GM15510 (cell line): ENCODE results near the gene GSTA5.
"Not testable (repeated sequence)": the region's sequence is repeated elsewhere in the genome, so short reads cannot be mapped to it uniquely, and the experiment has no call there.

ENCODE experiments used
- POLR2A ChIP-seq: IDR thresholded peaks from 3 replicates; pipeline ENCODE4 v1.6.1; 2011; ENCODE audit warnings: borderline replicate concordance; ENCODE audit not compliant: insufficient read length; ENCODE audit errors: extremely low read depth

GSTA5 gene

DNA sequence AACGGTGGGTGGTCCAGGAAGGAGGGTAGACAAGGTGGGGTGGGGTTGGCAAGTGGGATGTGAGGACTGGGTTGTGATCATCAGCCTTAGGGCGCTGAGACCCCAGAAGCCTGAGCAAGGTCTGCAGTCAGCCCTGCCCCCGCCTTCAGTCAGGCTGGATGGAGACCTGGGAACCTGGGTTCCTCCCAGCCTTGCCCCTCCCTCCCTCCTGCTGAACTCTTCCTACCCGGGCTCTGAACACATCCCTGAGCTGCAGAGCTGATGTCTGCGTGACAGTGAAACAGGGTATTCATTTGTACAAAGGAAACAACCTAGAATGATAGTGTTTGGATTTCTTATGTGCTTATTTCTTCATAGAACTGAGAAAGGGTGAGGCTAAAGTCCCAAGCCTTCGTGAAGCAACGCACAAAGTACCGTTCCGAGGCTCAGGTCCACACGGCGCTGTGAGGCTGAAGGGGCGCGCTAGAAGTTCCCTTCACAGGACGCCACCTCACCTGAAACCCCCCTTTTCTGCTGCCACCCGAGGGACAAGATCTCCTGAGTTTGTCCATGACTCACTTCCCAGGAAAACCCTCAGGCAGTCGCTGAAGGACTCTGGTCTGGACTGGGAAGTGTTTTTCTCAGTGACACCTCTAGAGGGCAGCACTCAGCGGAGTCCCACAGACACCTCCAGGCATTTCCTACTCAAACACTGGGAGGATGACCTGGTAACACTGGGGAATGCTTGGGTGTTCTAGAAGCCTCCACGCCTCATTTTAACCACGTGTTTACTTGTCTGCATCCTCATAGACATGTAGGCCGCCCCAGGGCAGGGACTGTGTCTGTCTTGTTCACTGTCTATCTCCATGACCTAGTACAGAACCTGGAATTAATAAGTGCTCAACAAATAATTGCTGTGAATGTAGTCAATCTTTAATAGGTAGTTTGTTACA, 1.2 kb downstream of the GSTA5 start:
- no peak for TF ChIP-seq POLR2A

DNA sequence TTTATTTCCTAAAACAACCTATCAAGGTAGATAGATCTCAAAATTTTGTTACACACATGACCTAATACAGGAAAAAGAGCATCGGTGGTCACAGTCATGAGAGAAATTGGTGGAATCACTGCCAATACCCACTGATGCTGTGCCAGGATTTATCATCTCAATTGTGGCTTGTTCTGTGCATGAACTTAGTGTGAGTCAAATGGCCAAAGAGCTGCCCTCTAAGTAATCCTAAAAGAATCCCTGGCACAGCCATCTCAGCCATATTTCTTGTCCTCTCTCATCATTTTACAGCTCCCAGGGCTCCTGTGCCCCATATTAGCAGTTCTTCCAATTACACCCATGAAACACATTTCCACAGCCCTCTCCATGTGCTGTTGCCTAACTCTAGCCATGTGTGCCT, 6.1 kb downstream of the GSTA5 start:
- TF ChIP-seq POLR2A: no peak

DNA sequence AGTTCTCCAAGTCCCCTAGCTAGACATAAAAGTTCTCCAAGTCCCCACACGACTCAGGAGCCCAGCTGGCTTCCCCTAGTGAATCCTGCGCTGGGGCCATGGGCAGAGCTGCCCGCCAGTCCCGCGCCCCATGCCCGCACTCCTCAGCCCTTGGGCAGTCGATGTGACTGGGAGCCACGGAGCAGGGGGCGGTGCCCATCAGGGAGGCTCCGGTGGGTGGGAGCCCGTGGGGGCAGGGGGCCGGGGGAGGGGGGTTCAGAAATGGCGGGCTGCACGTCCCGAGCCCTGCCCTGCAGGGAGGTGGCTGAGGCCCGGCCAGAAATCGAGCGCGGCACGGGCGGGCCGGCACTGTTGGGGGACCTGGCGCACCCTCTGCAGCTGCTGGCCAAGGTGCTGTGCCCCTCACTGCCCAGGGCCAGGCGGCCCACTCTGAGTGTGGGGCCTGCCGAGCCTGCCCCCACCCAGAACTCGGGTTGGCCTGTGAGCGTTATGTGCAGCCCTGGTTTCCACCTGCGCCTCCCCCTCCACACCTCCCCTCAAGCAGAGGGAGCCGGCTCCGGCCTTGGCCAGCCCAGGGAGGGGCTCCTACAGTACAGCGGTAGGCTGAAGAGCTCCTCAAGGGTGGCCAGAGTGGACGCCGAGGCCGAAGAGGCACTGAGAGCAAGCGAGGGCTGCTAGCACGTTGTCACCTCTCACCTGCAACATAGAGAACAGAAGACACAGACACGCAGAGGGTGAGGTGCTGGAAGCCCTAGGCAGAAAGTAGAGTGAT, 11.4 kb downstream of the GSTA5 start:
- no peak for TF ChIP-seq POLR2A

DNA sequence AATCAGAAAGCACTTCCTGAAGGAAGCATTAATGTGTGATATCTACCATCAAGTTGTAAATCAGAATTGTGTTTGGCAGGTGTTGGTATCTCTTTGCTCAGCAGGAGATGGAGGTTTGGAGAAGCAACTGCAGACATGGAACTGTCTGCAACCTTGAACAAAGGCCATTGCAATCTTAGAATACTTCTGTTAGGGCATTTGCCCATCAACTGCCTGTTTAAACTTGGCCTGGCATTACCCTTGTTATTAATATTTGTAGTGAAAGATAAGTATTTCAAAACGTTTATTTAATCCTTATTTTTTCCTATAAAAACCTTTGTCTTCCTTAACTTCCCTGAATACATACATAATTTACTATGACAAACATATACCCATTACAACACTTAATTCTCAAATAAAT, 14.1 kb downstream of the GSTA5 start:
- TF ChIP-seq POLR2A: no peak

DNA sequence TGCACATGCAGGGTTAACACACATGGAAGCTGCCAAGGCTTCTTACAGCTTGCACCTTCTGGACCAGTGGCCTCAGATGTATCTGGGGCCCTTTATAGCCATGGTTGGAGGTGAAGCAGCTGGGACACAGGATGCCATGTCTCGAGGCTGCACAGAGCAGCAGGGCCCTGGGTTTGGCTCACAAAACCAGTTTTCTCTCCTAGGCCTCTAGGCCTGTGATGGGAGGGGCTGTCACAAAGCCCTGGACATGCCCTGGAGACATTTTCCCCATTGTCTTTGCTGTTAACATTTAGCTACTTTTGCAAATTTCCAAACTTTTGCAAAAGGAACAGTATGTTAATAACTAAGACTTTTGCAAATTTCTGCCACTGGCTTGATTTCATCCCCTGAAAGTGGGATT, 18.8 kb downstream of the GSTA5 start:
- no peak for TF ChIP-seq POLR2A

DNA sequence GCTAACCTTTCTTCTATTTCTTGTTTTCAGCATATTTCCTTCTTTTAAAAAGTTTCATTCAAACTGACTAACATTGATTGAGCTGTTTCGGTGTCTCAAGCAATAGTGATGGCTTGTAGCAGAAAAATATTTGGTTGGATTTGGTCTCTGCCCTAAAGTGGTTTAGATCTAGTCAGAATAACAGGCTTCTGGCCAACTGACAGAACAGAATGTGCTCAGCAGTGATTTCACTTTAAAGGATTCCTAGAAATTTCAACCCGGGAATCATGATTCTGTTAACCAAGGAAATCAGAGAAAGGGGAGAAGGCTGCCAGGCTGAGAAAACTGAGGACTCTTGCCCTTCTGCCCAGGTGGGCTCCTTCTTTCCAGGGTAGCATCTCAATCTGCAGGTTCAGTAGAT, 20.4 kb downstream of the GSTA5 start:
- TF ChIP-seq POLR2A: no peak

DNA sequence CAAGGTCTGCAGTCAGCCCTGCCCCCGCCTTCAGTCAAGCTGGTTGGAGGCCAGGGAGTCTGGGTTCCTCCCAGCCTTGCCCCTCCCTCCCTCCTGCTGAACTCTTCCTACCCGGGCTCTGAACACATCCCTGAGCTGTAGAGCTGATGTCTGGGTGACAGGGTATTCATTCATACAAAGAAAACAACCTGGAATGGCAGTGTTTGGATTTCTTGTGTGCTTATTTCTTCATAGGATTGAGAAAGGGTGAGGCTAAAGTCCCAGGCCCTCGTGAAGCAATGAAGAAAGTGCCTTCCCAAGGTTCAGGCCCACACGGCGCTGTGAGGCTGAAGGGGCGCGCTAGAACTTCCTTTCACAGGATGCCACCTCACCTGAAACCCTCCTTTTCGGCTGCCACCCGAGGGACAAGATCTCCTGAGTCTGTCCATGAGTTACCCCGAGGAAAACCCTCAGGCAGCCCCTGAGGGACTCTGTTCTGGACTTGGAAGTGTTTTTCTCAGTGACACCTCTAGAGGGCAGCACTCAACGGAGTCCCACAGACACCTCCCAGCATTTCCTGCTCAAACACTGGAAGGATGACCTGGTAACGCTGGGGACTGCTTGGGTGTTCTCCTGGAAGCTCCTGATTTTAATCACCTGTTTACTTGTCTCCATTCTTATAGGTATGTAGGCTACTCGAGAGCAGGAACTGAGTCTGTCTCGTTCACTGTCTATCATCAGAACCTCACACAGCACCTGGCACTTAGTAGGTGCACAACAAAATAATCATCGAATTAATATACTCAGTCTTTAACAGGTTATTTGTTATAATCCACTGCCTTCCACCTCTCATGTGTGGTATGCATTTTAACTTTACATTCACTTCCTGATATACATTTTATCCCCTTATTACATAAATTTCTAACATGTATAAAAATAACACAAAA, 25.2 kb downstream of the GSTA5 start:
- TF ChIP-seq POLR2A: no peak

DNA sequence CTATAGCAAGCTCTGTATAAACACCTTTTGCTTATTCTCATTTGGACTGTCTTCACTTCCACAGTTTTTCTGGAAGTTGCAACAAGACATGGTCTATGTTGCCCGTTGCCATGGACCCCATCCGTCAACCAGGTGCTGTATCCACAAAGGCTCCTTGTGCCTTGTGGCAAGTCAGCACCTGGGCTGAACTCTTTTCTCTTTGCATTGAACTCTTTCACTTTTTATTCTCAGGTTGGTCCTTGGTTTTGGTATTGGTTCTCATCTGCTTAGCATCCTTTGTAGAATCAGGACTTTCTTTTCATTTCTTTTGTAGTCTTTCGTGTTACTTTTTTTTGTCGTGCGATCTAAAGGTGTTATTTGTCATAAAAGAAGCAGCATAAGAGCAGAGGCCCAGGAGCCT, 32.0 kb downstream of the GSTA5 start:
- no peak for TF ChIP-seq POLR2A

DNA sequence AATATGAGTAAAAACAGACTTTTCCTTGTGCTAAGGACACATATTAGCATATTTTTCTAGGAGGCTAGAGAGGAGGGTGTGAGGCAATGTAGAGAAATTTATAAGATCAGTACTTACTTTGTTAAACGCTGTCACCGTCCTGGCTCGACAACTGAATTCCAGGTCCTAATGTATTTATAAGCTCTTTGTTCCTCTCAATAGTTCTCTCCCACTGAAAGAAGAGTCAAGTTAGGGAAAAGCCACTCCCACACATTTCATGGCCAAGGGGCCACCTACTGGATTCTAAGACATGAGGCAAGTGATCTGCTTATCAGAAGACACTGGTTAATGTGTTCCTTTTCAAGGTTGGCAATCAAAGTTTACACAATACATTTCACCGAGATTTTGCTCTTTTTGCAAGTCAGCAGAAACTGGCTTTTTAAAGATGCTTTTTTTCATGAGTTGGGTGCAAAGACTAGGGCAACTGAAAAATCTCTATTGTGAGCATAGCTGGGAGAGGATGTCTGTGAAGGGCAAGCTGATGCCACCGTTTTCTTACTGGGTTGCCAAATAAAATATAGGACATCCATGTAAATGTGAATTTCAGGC, 36.9 kb downstream of the GSTA5 start, which contains the start of gene GSTA1:
GSTA1 (minus strand) TSS at position 149 of the 588 bp plus-strand sequence. CDS start 4,549 bp downstream, outside the sequence.
- TF ChIP-seq POLR2A: not testable (repeated sequence)

DNA sequence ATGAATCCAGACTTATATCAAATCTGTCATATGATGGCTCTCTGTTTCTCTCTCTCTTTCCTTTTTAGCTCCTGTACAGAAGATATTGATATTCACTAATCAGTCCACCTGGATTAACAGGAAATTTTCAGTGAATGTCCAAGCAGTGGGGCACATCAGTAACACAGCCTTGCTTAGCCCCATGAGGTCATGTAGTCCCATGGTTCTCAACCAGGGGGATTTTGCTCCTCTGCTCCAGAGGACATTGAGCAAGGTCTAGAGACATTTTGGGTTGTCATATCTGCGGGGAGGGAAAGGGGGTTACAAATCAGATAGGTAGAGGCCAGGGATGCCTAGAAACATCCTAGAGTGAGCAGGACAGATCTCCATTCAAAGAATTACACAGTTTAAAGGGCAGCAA, 37.8 kb downstream of the GSTA5 start:
- TF ChIP-seq POLR2A: no peak

DNA sequence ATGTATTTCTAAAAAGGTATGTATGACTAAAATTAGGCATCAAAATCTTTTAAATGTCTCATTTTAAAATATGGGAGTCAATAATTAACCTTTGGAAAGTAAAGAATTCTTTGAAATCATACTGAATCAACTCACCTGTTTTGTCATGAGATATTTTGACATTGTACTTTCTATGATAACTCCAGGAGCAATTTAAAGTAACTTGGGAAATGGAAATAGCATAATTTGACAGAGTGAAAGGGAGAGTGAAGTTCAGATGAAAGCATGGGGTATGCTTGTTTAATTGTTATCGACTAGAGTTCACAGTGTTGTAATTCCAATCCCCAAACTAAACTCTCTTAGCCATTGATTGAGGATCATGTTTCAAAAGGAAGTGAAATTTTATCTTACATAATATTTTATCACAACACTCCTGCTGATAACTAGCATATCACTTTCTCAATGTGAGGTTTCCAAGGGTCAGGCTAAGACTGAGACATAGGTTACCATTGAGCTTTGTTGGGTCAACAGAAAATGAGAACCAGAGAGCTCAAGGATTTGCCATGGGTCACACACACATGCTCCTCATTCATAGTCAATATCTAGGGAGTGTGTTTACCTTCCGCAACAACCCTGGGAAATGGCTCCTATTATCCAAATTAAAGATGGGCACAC, 39.3 kb downstream of the GSTA5 start:
- no peak for TF ChIP-seq POLR2A

DNA sequence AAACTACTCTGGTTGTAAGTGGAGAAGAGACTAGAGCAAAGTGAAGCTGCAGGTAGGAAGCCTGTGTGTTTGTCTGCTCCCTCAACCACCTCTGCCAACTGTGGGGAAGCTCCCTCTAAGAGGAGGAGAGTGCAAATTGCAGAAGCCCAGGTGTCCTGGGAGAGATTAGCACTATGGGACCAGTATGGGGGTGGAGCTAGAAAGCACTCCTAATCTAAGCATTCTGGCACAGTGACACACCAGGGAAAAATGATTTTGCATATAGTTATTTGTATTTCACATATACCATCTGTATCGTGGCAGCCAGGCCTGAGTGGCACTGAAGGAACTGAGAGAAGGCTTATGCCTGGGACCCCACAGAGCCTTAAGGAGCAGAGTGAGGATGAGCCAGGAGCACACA, 49.8 kb downstream of the GSTA5 start:
- TF ChIP-seq POLR2A: no peak

DNA sequence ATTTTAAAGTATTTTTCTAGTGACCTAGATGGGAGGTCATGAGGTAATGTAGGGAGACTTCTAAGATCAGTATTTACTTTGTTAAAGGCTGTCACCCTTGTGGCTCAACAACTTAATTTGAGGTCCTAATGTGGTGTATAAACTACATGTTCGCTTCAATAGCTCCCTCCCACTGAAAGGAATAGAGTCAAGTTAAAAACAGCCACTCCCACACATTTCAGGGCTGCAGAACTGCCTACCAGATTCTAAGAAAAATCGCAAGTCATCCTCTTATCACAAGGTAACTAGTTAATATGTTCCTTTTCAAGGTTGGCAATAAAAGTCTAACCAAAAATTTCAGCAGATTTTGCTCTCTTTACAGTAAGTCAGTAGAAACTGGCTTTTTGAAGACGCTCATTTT, 52.1 kb downstream of the GSTA5 start:
- TF ChIP-seq POLR2A: no peak

DNA sequence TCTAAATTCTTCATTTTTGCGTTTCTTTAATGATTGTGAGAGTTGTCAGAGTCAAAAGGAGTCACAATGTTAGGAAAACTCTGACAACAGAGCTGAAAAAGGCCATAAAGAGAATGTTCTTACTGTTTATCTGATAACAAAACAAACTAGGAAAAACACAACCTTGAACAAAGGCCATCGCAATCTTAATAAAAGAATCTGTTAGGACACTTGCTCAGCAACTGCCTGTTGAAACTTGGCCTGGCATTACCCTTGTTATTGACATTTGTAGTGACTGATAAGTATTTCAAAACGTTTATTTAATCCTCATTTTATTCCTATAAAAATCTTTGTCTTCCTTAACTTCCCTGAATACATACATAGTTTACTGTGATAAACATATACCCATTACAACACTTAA, 52.7 kb downstream of the GSTA5 start:
- no peak for TF ChIP-seq POLR2A

DNA sequence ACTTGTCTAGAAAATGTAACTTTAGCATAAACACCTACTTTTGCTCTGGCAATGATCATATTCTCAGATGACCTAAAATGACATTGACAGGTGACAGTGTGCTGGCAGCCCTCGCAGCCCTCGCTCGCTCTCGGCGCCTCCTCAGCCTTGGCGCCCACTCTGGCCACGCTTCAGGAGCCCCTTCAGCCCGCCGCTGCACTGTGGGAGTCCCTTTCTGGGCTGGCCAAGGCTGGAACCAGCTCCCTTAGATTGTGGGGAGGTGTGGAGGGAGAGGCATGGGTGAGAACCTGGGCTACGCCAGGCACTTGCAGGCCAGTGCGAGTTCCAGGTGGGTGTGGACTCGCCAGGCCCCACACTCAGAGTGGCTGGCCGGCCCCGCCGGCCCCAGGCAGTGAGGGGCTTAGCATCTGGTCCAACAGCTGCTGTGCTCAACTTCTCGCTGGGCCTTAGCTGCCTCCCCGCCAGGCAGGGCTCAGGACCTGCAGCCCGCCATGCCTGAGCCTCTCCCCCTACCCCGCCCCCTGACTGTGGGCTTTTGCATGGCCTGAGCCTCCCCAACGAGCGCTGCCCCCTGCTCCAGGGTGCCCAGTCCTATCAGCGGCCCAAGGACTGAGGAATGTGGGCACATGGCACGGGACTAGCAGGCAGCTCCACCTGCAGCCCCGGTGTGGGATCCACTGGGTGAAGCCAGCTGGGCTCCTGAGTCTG, 54.2 kb downstream of the GSTA5 start:
- TF ChIP-seq POLR2A: no peak
